Mammary epithelial cell (primary cell): ENCODE measurements around the gene C1orf21.

ENCODE experiments used
- EZH2 ChIP-seq: IDR thresholded peaks from 2 replicates; pipeline ENCODE4 v1.6.1; 2012; ENCODE audit warnings: low read length, inconsistent platforms, borderline replicate concordance
- TF ChIP-seq, protein P1 (sequence below), 2 donors: IDR thresholded peaks in 1 of 2; conservative IDR thresholded peaks in 1 of 2; 2 replicates each; pipeline ENCODE4 v1.5.1; 2011 to 2012; ENCODE audit warnings: inconsistent platforms in 2 of 2, low read length in 2 of 2, mild to moderate bottlenecking in 2 of 2, control low read depth in 1 of 2, low read depth in 1 of 2; ENCODE audit not compliant: insufficient read depth in 1 of 2; ENCODE audit errors: extremely low read depth in 1 of 2

DNA sequence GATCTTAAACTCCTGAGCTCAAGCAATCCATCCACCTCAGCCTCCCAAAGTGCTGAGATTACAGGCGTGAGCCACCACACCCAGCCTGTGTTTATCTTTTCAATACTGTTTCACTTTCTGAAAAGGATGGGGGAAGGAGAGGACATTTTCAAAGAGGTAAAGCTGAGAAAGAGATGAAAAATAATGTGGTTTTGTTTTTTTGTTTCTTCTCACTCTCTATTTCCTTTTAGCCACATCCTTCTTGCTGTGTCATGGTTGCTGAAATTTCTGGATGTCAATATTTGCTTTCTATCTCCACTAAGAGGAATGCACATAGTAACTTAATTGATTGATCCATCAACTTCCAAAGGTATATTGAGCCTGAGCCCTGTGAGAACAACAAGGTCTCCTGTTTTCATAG is 6.4 kb upstream of the C1orf21 start:
- TF ChIP-seq, protein P1, sequence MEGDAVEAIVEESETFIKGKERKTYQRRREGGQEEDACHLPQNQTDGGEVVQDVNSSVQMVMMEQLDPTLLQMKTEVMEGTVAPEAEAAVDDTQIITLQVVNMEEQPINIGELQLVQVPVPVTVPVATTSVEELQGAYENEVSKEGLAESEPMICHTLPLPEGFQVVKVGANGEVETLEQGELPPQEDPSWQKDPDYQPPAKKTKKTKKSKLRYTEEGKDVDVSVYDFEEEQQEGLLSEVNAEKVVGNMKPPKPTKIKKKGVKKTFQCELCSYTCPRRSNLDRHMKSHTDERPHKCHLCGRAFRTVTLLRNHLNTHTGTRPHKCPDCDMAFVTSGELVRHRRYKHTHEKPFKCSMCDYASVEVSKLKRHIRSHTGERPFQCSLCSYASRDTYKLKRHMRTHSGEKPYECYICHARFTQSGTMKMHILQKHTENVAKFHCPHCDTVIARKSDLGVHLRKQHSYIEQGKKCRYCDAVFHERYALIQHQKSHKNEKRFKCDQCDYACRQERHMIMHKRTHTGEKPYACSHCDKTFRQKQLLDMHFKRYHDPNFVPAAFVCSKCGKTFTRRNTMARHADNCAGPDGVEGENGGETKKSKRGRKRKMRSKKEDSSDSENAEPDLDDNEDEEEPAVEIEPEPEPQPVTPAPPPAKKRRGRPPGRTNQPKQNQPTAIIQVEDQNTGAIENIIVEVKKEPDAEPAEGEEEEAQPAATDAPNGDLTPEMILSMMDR (conservative IDR thresholded peaks at IDR 0.05 in 1 of 2, IDR thresholded peaks at IDR 0.05 in 1 of 2; ENCODE audit: extremely low read depth in 1 of 2, insufficient read depth in 1 of 2, low read depth in 1 of 2, low read length in 2 of 2) = no peak
- no peak for TF ChIP-seq EZH2
